HCT116 (cell line): ENCODE measurements around the gene PDE4C. TPM values are rescaled to one million over a fixed set of nuclear protein-coding genes. Genes with fewer than 3 reads are reported as not detected.

Experiments
- ATAC-seq: fragments of 200-7000 bp; cut with Tn5 transposase; 2 replicates; pipeline ENCODE4 v1.9.1; 2020; ENCODE audit warnings: mild to moderate bottlenecking, moderate library complexity
- BruUV-seq: library from RNA; stranded (reverse); fragments of 400-500 nt; replicated peaks from 2 replicates; lab custom pipeline; 2021; lab: Mats Ljungman, UMichigan
- CTCF ChIA-PET: fragments of 300-600 bp; sonication (Branson Sonifier 250); formaldehyde crosslinking; loops from one replicate; lab custom pipeline; 2021; ENCODE audit warnings: antibody characterized with exemption; lab: Charles Lee
- POLR2A ChIA-PET: fragments of 300-600, 350-600 bp; sonication (Branson Sonifier 250); formaldehyde crosslinking; loops from one replicate; lab custom pipeline; 2021; ENCODE audit warnings: antibody characterized with exemption; lab: Charles Lee
- RAD21 ChIA-PET, 2 experiments: fragments of 300-600 bp; sonication (Branson Sonifier 250); formaldehyde crosslinking; loops; one replicate each; lab custom pipeline; 2023; ENCODE audit warnings: low total read pairs in 2 of 2; ENCODE audit not compliant: uncharacterized antibody in 2 of 2, unreplicated experiment in 2 of 2, low non-redundant PET in 1 of 2; lab: Charles Lee
- DNase-seq: peaks from one replicate; pipeline ENCODE4 v3.0.0-alpha.2; 2010; ENCODE audit warnings: low read depth, low spot score
- H2AFZ ChIP-seq: fragments of 200-600 bp; shearing (Covaris generic), sonication (generic); 2 replicates; pipeline ENCODE4 v1.6.1; 2017; ENCODE audit warnings: low read depth, mixed run types, mixed read lengths, antibody characterized with exemption, low read length; ENCODE audit not compliant: poor library complexity, severe bottlenecking
- H3K27ac ChIP-seq: 2 replicates; pipeline ENCODE4 v1.5.1; 2012; ENCODE audit warnings: low read depth, low read length
- H3K27me3 ChIP-seq: fragments of 200-600 bp; sonication (generic); 2 replicates; pipeline ENCODE4 v1.6.1; 2016; ENCODE audit warnings: mixed run types, low read length, mixed read lengths; ENCODE audit not compliant: insufficient read depth
- H3K36me3 ChIP-seq, 2 experiments: fragments of 200-500 bp in 1 of 2; fragments of 200-600 bp in 1 of 2; sonication (Bioruptor generic) in 1 of 2; sonication (generic) in 1 of 2; 2 replicates each; pipeline versions ENCODE4 v1.5.1 to v1.6.1; 2014 to 2016; ENCODE audit warnings: low read length in 2 of 2, inconsistent platforms in 1 of 2, mixed read lengths in 1 of 2, mixed run types in 1 of 2; ENCODE audit not compliant: insufficient read depth in 2 of 2, control insufficient read depth in 1 of 2
- H3K4me1 ChIP-seq, 2 experiments: fragments of 200-600 bp in 1 of 2; sonication (generic) in 1 of 2; 2 replicates each; pipeline versions ENCODE4 v1.5.1 to v1.6.1; 2012 to 2017; ENCODE audit warnings: low read length in 2 of 2, inconsistent platforms in 1 of 2, mild to moderate bottlenecking in 1 of 2, mixed read lengths in 1 of 2, mixed run types in 1 of 2, moderate library complexity in 1 of 2; ENCODE audit not compliant: insufficient read depth in 2 of 2, control insufficient read depth in 1 of 2
- H3K4me2 ChIP-seq: fragments of 200-600 bp; sonication (generic); 2 replicates; pipeline ENCODE4 v1.6.1; 2017; ENCODE audit warnings: mixed run types, low read length, mixed read lengths
- H3K4me3 ChIP-seq, 2 experiments: fragments of 200-600 bp in 1 of 2; sonication (generic) in 1 of 2; replicated peaks in 1 of 2; 2 replicates each; pipeline ENCODE4 v1.5.1; 2011 to 2016; ENCODE audit warnings: low read length in 2 of 2, control low read depth in 1 of 2, low read depth in 1 of 2, mild to moderate bottlenecking in 1 of 2, mixed read lengths in 1 of 2, mixed run types in 1 of 2
- H3K79me2 ChIP-seq: fragments of 200-600 bp; sonication (generic); 2 replicates; pipeline ENCODE4 v1.6.1; 2017; ENCODE audit warnings: mild to moderate bottlenecking, mixed run types, low read length, moderate library complexity, mixed read lengths; ENCODE audit not compliant: insufficient read depth
- H3K9ac ChIP-seq: fragments of 200-600 bp; sonication (generic); 2 replicates; pipeline ENCODE4 v1.6.1; 2016; ENCODE audit warnings: low read length, mixed read lengths
- H3K9me2 ChIP-seq: fragments of 200-600 bp; sonication (generic), shearing (Covaris generic); 2 replicates; pipeline ENCODE4 v1.6.1; 2017; ENCODE audit warnings: mixed run types, mild to moderate bottlenecking, moderate library complexity; ENCODE audit not compliant: insufficient read depth
- H3K9me3 ChIP-seq, 2 experiments: fragments of 200-500 bp in 1 of 2; fragments of 200-600 bp in 1 of 2; sonication (Bioruptor generic) in 1 of 2; sonication (generic) in 1 of 2; 2 replicates each; pipeline ENCODE4 v1.6.1; 2014 to 2017; ENCODE audit warnings: low read length in 2 of 2, mixed read lengths in 2 of 2, inconsistent platforms in 1 of 2, low read depth in 1 of 2, mild to moderate bottlenecking in 1 of 2, mixed run types in 1 of 2, moderate library complexity in 1 of 2; ENCODE audit not compliant: control insufficient read depth in 1 of 2, insufficient read depth in 1 of 2
- H4K20me1 ChIP-seq: fragments of 200-600 bp; sonication (generic), shearing (Covaris generic); 2 replicates; pipeline ENCODE4 v1.6.1; 2017; ENCODE audit warnings: mixed run types, mild to moderate bottlenecking, moderate library complexity; ENCODE audit not compliant: insufficient read depth
- CBX3 ChIP-seq: IDR thresholded peaks from 2 replicates; pipeline ENCODE4 v1.6.1; 2012; ENCODE audit warnings: low read depth
- CEBPB ChIP-seq: IDR thresholded peaks from 2 replicates; pipeline ENCODE4 v1.6.1; 2012; ENCODE audit warnings: low read depth
- ELF1 ChIP-seq: IDR thresholded peaks from 2 replicates; pipeline ENCODE4 v1.6.1; 2012; ENCODE audit warnings: low read depth, borderline replicate concordance
- FOSL1 ChIP-seq: IDR thresholded peaks from 2 replicates; pipeline ENCODE4 v1.6.1; 2012; ENCODE audit warnings: low read depth
- POLR2AphosphoS5 ChIP-seq: IDR thresholded peaks from 2 replicates; pipeline ENCODE4 v1.6.1; 2011; ENCODE audit warnings: mild to moderate bottlenecking, low read depth, low read length, moderate library complexity
- RAD21 ChIP-seq: IDR thresholded peaks from 2 replicates; pipeline ENCODE4 v1.6.1; 2012; ENCODE audit warnings: low read depth, mild to moderate bottlenecking
- REST ChIP-seq: IDR thresholded peaks from 2 replicates; pipeline ENCODE4 v1.6.1; 2012; ENCODE audit warnings: low read depth
- SIN3A ChIP-seq: IDR thresholded peaks from 2 replicates; pipeline ENCODE4 v1.6.1; 2012; ENCODE audit warnings: low read depth
- TCF7L2 ChIP-seq: IDR thresholded peaks from 2 replicates; pipeline ENCODE4 v1.7.0; 2011; ENCODE audit warnings: borderline replicate concordance, inconsistent platforms; ENCODE audit not compliant: insufficient read depth, insufficient read length; ENCODE audit errors: extremely low read depth
- ZFX ChIP-seq: fragments of 450-650 bp; IDR thresholded peaks from 2 replicates; pipeline ENCODE4 v1.6.1; 2017
- ZNF274 ChIP-seq: fragments of 200-500 bp; sonication (Bioruptor generic); IDR thresholded peaks from 2 replicates; pipeline ENCODE4 v1.6.1; 2014; ENCODE audit warnings: mild to moderate bottlenecking, low read depth, low read length, inconsistent platforms
- intact Hi-C: fragments of 100-400 bp; cut with micrococcal nuclease; formaldehyde crosslinking; loops from 2 replicates; pipeline ENCODE4 v1.10.0; 2022
- total RNA-seq: library from RNA; stranded (reverse); gene quantifications from one replicate; pipeline ENCODE4 v1.2.1, GENCODE V29; 2021; ENCODE audit not compliant: unreplicated experiment
- TF ChIP-seq, protein P1 (sequence below): IDR thresholded peaks from 2 replicates; pipeline ENCODE4 v1.6.1; 2012

PDE4C gene
- total RNA-seq, 1 experiment from 2014 or later, result 1.5 TPM

- H3K27me3 ChIP-seq, result no peaks in the 10 kb centered on the region
- no peak for ATAC-seq
- no peak overlapping the region for H3K4me3 ChIP-seq
- no peak overlapping the region for H3K27ac ChIP-seq
- H3K4me2 ChIP-seq, result no peak overlapping the region
- H2AFZ ChIP-seq, result no peak overlapping the region
- no peaks in the 10 kb centered on the region for H3K9me3 ChIP-seq
- no peaks in the 10 kb centered on the region for H4K20me1 ChIP-seq
- POLR2A ChIA-PET, result no interaction called here
- RAD21 ChIA-PET, result no interaction called here
- H3K9me2 ChIP-seq, result no peaks in the 10 kb centered on the region
- no peaks in the 10 kb centered on the region for H3K36me3 ChIP-seq
- intact Hi-C loops, result no loop called here
- CTCF ChIA-PET, result no interaction called here
- no TSS peak for BruUV-seq
- no peaks in the 10 kb centered on the region for H3K79me2 ChIP-seq
- DNase-seq, result no peak
- H3K9ac ChIP-seq, result no peak overlapping the region
- no peak for TF ChIP-seq REST
- no peak for TF ChIP-seq ZFX
- TF ChIP-seq FOSL1, result no peak
- no peak for TF ChIP-seq ZNF274
- no peak for TF ChIP-seq CBX3
- TF ChIP-seq CEBPB, result no peak
- TF ChIP-seq TCF7L2, result no peak
- no peak for TF ChIP-seq RAD21
- TF ChIP-seq, protein P1, sequence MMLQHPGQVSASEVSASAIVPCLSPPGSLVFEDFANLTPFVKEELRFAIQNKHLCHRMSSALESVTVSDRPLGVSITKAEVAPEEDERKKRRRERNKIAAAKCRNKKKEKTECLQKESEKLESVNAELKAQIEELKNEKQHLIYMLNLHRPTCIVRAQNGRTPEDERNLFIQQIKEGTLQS, result no peak
- no peak for TF ChIP-seq ELF1
- no peak for TF ChIP-seq SIN3A
- no peak for TF ChIP-seq POLR2AphosphoS5
- TF ChIP-seq, all 23 proteins: peak for 0
- H3K4me1 ChIP-seq, result no peaks in the 10 kb centered on the region
Observed at GRCh38 chr19:18264137-18264854, 38.1 kb upstream of the PDE4C start.
